Right renal cortex interstitium (tissue), 3 donors: ENCODE measurements around the gene CPE. TPM values are rescaled to one million over a fixed set of nuclear protein-coding genes. Genes with fewer than 3 reads are reported as not detected.
A peak's percentile ranks its signal among the peaks of the same experiment; 100 is the strongest.
"Not testable (repeated sequence)": the region's sequence is repeated elsewhere in the genome, so short reads cannot be mapped to it uniquely, and the experiment has no call there.

Source experiments
- DNase-seq, 3 donors: peaks; one replicate each; pipeline ENCODE4 v3.0.0-alpha.2; 2013; ENCODE audit warnings: low read depth in 3 of 3, low spot score in 2 of 3
- polyA plus RNA-seq, 3 donors: library from polyadenylated mRNA; unstranded; fragments of 120-200 nt; gene quantifications; one replicate each; pipeline ENCODE4 v1.2.1, GENCODE V29; 2013; ENCODE audit not compliant: insufficient read length in 3 of 3

Gene CPE
- polyA plus RNA-seq, 3 donors = 124 to 167 (median 151) TPM

- DNase-seq = no peak
Measured at GRCh38 chr4:165403048-165403447, 24.2 kb downstream of the CPE start.

- DNase-seq = no peak
Measured at GRCh38 chr4:165403637-165404036, 24.8 kb downstream of the CPE start.

- no peak for DNase-seq
Measured at GRCh38 chr4:165404080-165404479, 25.3 kb downstream of the CPE start.

- DNase-seq = no peak
Measured at GRCh38 chr4:165404696-165405095, 25.9 kb downstream of the CPE start.

DNA sequence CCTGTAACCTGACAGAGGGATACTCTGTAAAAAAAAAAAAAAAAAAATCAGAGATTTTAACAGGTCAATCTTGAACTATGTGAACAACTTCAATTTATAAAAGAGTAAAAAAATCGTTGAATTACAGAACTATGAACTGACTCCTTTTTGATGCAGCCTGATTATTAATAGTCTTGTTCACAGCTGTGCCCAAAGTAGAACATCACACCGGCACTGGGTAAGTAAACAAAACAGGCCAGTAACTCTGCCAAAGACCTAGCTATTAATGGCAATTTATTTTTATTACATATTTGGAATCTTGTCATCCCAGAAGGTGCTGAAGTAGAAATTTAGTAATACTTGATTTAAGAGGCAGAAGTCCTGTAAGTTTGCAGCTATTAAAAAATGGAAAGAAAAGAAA lies 31.4 kb downstream of the CPE start:
- no peak for DNase-seq

DNA sequence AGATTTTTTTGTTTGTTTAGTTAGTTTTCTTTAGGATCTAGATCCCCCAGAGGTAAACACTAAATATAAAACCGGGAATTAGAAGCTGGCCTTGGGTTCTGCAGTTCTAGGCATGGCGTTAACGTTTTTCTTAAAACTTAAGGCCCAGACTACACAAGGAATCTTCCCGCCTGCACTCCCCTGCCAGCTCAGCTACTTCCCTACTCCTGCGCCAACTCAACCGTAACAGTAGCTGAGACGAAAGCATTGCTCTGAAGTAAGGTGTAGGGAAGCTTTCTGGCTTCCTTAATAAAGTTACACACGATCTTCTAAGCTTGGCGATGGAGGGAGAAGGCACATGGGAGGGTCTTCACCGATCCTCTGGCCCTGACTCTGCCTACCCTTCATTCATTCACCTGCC lies 37.1 kb downstream of the CPE start:
- DNase-seq = peak in 1 of 3 donors; percentile 21

GRCh38 chr4:165418073-165418472 lies 39.3 kb downstream of the CPE start:
- no peak for DNase-seq

- no peak for DNase-seq
Measured at GRCh38 chr4:165425629-165426028, 46.8 kb downstream of the CPE start.

- no peak for DNase-seq
Measured at GRCh38 chr4:165426331-165426730, 47.5 kb downstream of the CPE start.

GRCh38 chr4:165426823-165427222 lies 48.0 kb downstream of the CPE start:
- DNase-seq = no peak

GRCh38 chr4:165428957-165429356 lies 50.1 kb downstream of the CPE start:
- DNase-seq = no peak

DNA sequence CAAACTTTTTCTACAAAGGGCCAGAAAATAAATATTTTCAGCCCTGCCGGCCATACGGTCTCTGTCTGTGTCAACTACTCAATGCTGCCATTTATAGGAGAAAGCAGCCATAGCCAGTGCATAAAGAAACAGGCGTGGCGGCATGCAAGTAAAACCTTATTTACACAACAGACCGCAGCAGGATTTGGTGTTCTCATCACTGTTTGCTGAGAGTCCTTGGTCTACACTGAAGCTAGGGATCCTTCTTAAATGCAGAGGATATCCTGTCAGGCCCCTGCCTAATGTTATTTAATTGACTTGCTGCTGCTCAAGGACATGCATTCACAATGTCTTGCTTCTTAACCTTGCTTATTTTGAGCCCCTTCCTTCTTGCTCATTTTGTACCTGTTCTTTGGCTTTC lies 54.7 kb downstream of the CPE start:
- DNase-seq = no peak

- no peak for DNase-seq
Measured at GRCh38 chr4:165437691-165438090, 58.9 kb downstream of the CPE start.

GRCh38 chr4:165439344-165439743 lies 60.5 kb downstream of the CPE start:
- no peak for DNase-seq

- no peak for DNase-seq
Measured at GRCh38 chr4:165439981-165440380, 61.2 kb downstream of the CPE start.

- DNase-seq = no peak
Measured at GRCh38 chr4:165440415-165441158, 61.8 kb downstream of the CPE start.

- DNase-seq = no peak
Measured at GRCh38 chr4:165443276-165443675, 64.5 kb downstream of the CPE start.

- DNase-seq = no peak
Measured at GRCh38 chr4:165448700-165449099, 69.9 kb downstream of the CPE start.

- DNase-seq = no peak
Measured at GRCh38 chr4:165449333-165449732, 70.5 kb downstream of the CPE start.

- no peak for DNase-seq
Measured at GRCh38 chr4:165450871-165451270, 72.1 kb downstream of the CPE start.

DNA sequence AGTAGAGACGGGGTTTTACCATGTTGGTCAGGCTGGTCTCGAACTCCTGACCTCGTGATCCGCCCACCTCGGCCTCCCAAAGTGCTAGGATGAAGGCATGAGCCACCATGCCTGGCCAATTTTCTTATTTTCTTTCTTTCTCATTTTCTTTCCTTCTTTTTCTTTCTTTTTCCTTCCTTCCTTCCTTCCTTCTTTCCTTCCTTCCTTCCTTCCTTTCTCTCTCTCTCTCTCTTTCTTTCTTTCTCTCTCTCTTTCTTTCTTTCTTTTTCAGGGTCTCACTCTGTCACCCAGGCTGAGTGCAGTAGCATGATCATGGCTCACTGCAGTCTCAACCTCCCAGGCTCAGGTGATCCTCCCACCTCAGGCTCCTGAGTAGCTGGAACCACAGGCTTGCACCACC lies 74.3 kb downstream of the CPE start:
- DNase-seq = not testable (repeated sequence)

- no peak for DNase-seq
Measured at GRCh38 chr4:165454426-165454825, 75.6 kb downstream of the CPE start.

DNA sequence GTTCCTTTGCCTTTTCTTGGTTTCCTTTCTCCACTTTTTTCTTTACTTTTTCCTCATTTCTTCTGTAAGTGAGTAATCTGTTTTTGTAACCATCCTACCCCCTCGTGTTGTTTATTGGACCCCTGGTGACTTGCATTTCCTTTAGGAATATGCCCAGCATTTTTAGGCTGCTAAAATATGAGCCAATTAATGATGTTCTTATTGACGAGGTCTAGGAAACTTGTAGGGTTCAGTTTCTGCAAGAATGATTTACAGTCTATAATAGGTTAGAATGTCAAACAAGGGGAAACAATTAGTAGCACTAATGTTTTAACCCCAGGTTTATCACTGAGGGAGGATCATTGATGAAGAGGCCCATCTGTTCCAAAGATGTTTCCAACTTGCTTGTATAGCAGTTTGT lies 79.0 kb downstream of the CPE start:
- DNase-seq = no peak
